ENCODE results near the gene CCIN.

DNA sequence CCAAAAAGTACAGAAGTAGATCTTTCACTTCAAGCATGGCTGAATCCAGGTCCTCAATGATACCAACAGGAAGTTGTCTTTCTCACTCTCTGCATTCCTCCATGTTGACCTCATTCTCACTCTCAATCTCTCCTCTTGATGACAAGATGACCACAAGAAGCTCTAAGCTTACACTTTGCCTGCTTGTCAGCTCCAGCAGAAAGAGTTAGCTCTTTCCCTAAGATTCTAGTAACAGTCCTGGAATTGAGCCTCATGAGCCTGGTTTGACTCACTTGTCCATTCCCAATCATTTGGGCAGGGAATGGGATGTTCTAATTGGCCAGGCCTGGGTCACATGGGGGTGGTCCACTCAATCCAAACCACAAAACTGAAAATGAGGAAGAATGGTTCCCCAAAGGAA lies 18.2 kb downstream of the CCIN start:
- TF ChIP-seq, protein P1, sequence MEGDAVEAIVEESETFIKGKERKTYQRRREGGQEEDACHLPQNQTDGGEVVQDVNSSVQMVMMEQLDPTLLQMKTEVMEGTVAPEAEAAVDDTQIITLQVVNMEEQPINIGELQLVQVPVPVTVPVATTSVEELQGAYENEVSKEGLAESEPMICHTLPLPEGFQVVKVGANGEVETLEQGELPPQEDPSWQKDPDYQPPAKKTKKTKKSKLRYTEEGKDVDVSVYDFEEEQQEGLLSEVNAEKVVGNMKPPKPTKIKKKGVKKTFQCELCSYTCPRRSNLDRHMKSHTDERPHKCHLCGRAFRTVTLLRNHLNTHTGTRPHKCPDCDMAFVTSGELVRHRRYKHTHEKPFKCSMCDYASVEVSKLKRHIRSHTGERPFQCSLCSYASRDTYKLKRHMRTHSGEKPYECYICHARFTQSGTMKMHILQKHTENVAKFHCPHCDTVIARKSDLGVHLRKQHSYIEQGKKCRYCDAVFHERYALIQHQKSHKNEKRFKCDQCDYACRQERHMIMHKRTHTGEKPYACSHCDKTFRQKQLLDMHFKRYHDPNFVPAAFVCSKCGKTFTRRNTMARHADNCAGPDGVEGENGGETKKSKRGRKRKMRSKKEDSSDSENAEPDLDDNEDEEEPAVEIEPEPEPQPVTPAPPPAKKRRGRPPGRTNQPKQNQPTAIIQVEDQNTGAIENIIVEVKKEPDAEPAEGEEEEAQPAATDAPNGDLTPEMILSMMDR (IDR thresholded peaks at IDR 0.05), result no peak
- TF ChIP-seq EZH2phosphoT487 (IDR thresholded peaks at IDR 0.05), result no peak
- TF ChIP-seq EZH2 (IDR thresholded peaks at IDR 0.05), result no peak

Measured in neural progenitor cell (in vitro differentiated cells).